ENCODE measurements around the gene MYOCD.

Gene MYOCD

GRCh38 chr17:12642034-12642433 lies 23.7 kb upstream of the MYOCD start:
- DNase-seq = no peak

- no peak for DNase-seq
These were observed 21.9 kb upstream of the MYOCD start for GRCh38 chr17:12643822-12644221.

- no peak for DNase-seq
These were observed 21.1 kb upstream of the MYOCD start for GRCh38 chr17:12644623-12645022.

GRCh38 chr17:12646761-12647422 lies 18.8 kb upstream of the MYOCD start:
- DNase-seq = no peak

GRCh38 chr17:12648498-12648897 lies 17.2 kb upstream of the MYOCD start:
- DNase-seq = no peak

- DNase-seq = no peak
These were observed 9.8 kb upstream of the MYOCD start for GRCh38 chr17:12655936-12656335.

GRCh38 chr17:12656354-12656753 lies 9.3 kb upstream of the MYOCD start:
- no peak for DNase-seq

- no peak for DNase-seq
These were observed 6.2 kb upstream of the MYOCD start for GRCh38 chr17:12659500-12659899.

GRCh38 chr17:12664252-12664651 lies 1.4 kb upstream of the MYOCD start:
- DNase-seq = no peak

- no peak for DNase-seq
These were observed 812 bp upstream of the MYOCD start for GRCh38 chr17:12664894-12665262.

- no peak for DNase-seq
These were observed 1.0 kb downstream of the MYOCD start for GRCh38 chr17:12666718-12667117.

- DNase-seq = peak; percentile 83
These were observed 1.7 kb downstream of the MYOCD start for GRCh38 chr17:12667299-12667958.

- no peak for DNase-seq
These were observed 6.2 kb downstream of the MYOCD start for GRCh38 chr17:12671906-12672305.

- DNase-seq = no peak
These were observed 7.3 kb downstream of the MYOCD start for GRCh38 chr17:12672947-12673346.

- DNase-seq = no peak
These were observed 8.1 kb downstream of the MYOCD start for GRCh38 chr17:12673788-12674187.

- DNase-seq = no peak
These were observed 14.8 kb downstream of the MYOCD start for GRCh38 chr17:12680407-12680897.

- DNase-seq = no peak
These were observed 15.3 kb downstream of the MYOCD start for GRCh38 chr17:12680993-12681392.

- no peak for DNase-seq
These were observed 17.6 kb downstream of the MYOCD start for GRCh38 chr17:12683299-12683698.

GRCh38 chr17:12686486-12686885 lies 20.8 kb downstream of the MYOCD start:
- DNase-seq = no peak

- DNase-seq = no peak
These were observed 22.7 kb downstream of the MYOCD start for GRCh38 chr17:12688382-12688781.

- no peak for DNase-seq
These were observed 25.5 kb downstream of the MYOCD start for GRCh38 chr17:12691173-12691572.

GRCh38 chr17:12693640-12694039 lies 27.9 kb downstream of the MYOCD start:
- no peak for DNase-seq

GRCh38 chr17:12706070-12706469 lies 40.4 kb downstream of the MYOCD start:
- no peak for DNase-seq

- DNase-seq = no peak
These were observed 43.4 kb downstream of the MYOCD start for GRCh38 chr17:12709063-12709462.

GRCh38 chr17:12712415-12712814 lies 46.7 kb downstream of the MYOCD start:
- no peak for DNase-seq

Data from eye (tissue), 1 donor.